HepG2 (cell line): ENCODE results near the gene ATP8A1. TPM values are rescaled to one million over a fixed set of nuclear protein-coding genes. Genes with fewer than 3 reads are reported as not detected.

Experiments used
- DNMT3B ChIP-seq: conservative IDR thresholded peaks from 2 replicates; pipeline ENCODE4 v1.6.1; 2016; ENCODE audit warnings: missing biosample characterization, control low read depth
- DRAP1 ChIP-seq: IDR thresholded peaks from 2 replicates; pipeline ENCODE4 v1.6.1; 2016; ENCODE audit warnings: missing genetic modification reagents, missing compliant biosample characterization
- ETV6 ChIP-seq: sonication (generic); formaldehyde crosslinking; conservative IDR thresholded peaks from 2 replicates; pipeline ENCODE4 v1.4.0; 2020; ENCODE audit warnings: missing genetic modification reagents
- GATAD2A ChIP-seq: IDR thresholded peaks from 2 replicates; pipeline ENCODE4 v1.6.1; 2016
- HIVEP1 ChIP-seq: sonication (generic); formaldehyde crosslinking; IDR thresholded peaks from 2 replicates; pipeline ENCODE4 v1.4.0; 2020; ENCODE audit warnings: mild to moderate bottlenecking, missing genetic modification reagents
- KDM4B ChIP-seq: sonication (generic); formaldehyde crosslinking; IDR thresholded peaks from 2 replicates; pipeline ENCODE4 v1.4.0; 2020; ENCODE audit warnings: missing genetic modification reagents
- MNT ChIP-seq: fragments of 450-650 bp; IDR thresholded peaks from 2 replicates; pipeline ENCODE4 v1.6.1; 2016
- MZF1 ChIP-seq: sonication (generic); formaldehyde crosslinking; IDR thresholded peaks from 2 replicates; pipeline ENCODE4 v1.8.1; 2023; ENCODE audit warnings: mild to moderate bottlenecking, missing genetic modification reagents, borderline replicate concordance
- NAIF1 ChIP-seq: sonication (generic); formaldehyde crosslinking; IDR thresholded peaks from 2 replicates; pipeline ENCODE4 v1.5.0; 2020; ENCODE audit warnings: mild to moderate bottlenecking, missing genetic modification reagents, borderline replicate concordance
- NFIB ChIP-seq: sonication (generic); formaldehyde crosslinking; IDR thresholded peaks from 2 replicates; pipeline ENCODE4 v1.9.0; 2021; ENCODE audit warnings: missing genetic modification reagents, mild to moderate bottlenecking, borderline replicate concordance
- SIN3A ChIP-seq: IDR thresholded peaks from 2 replicates; pipeline ENCODE4 v1.6.1; 2011; ENCODE audit warnings: low read depth, mild to moderate bottlenecking, control low read depth, low read length, borderline replicate concordance
- ZFP37 ChIP-seq: sonication (generic); formaldehyde crosslinking; IDR thresholded peaks from 2 replicates; pipeline ENCODE4 v1.4.0; 2020; ENCODE audit warnings: missing genetic modification reagents, borderline replicate concordance
- ZFP41 ChIP-seq: sonication (generic); formaldehyde crosslinking; IDR thresholded peaks from 2 replicates; pipeline ENCODE4 v1.4.0; 2020; ENCODE audit warnings: mild to moderate bottlenecking, missing genetic modification reagents, borderline replicate concordance
- ZFY ChIP-seq: sonication (generic); formaldehyde crosslinking; IDR thresholded peaks from 2 replicates; pipeline ENCODE4 v1.4.0; 2020; ENCODE audit warnings: missing genetic modification reagents
- ZNF124 ChIP-seq: sonication (generic); formaldehyde crosslinking; IDR thresholded peaks from 2 replicates; pipeline ENCODE4 v1.4.0; 2020; ENCODE audit warnings: missing genetic modification reagents
- ZNF138 ChIP-seq: sonication (generic); formaldehyde crosslinking; IDR thresholded peaks from 2 replicates; pipeline ENCODE4 v1.5.0; 2020; ENCODE audit warnings: mild to moderate bottlenecking, low read depth, missing genetic modification reagents
- ZNF431 ChIP-seq: sonication (generic); formaldehyde crosslinking; IDR thresholded peaks from 2 replicates; pipeline ENCODE4 v1.9.0; 2022; ENCODE audit warnings: missing genetic modification reagents, low read depth, mild to moderate bottlenecking, borderline replicate concordance
- ZNF512 ChIP-seq: sonication (generic); formaldehyde crosslinking; IDR thresholded peaks from 2 replicates; pipeline ENCODE4 v1.4.0; 2020; ENCODE audit warnings: mild to moderate bottlenecking, missing genetic modification reagents
- ZNF513 ChIP-seq: sonication (generic); formaldehyde crosslinking; conservative IDR thresholded peaks from 2 replicates; pipeline ENCODE4 v1.5.0; 2020; ENCODE audit warnings: missing genetic modification reagents
- ZSCAN12 ChIP-seq: sonication (generic); formaldehyde crosslinking; IDR thresholded peaks from 2 replicates; pipeline ENCODE4 v1.9.0; 2021; ENCODE audit warnings: mild to moderate bottlenecking, missing genetic modification reagents
- ZSCAN25 ChIP-seq: sonication (generic); formaldehyde crosslinking; IDR thresholded peaks from 2 replicates; pipeline ENCODE4 v1.8.0; 2022; ENCODE audit warnings: mild to moderate bottlenecking, missing genetic modification reagents
- polyA plus RNA-seq, 8 experiments: library from polyadenylated mRNA; depleted of rRNA in 3 of 8; stranded (reverse) in 7 of 8; unstranded in 1 of 8; fragments of >200 nt; fragmentation: Illumina TruSeq in 4 of 8; extraction: Trizol in 4 of 8; gene quantifications; 2 replicates each; pipeline versions ENCODE4 v1.2.1 to v1.2.3, GENCODE V29; 2011 to 2016; ENCODE audit warnings: low read depth in 4 of 8, missing spikeins in 1 of 8, mixed read lengths in 1 of 8; ENCODE audit not compliant: insufficient read depth in 1 of 8
- total RNA-seq, 5 experiments: library from RNA; depleted of rRNA; stranded (reverse); fragments of >200 nt; fragmentation: Illumina TruSeq; extraction: Trizol; gene quantifications; 2 replicates each; pipeline ENCODE4 v1.2.3, GENCODE V29; 2016; ENCODE audit warnings: low read depth in 1 of 5
- TF ChIP-seq, protein P1 (sequence below): sonication (generic); formaldehyde crosslinking; IDR thresholded peaks from 2 replicates; pipeline ENCODE4 v1.4.0; 2020; ENCODE audit warnings: missing genetic modification reagents

The ATP8A1 gene
- total and polyA plus RNA-seq, 2 of the 13 experiments (the other 11 are each of a cell fraction or from before 2014, with no cell fraction given) = 1.7 to 6.2 TPM

GRCh38 chr4:42656944-42657792, at the start of gene ATP8A1 (continued):
- TF ChIP-seq, protein P1, sequence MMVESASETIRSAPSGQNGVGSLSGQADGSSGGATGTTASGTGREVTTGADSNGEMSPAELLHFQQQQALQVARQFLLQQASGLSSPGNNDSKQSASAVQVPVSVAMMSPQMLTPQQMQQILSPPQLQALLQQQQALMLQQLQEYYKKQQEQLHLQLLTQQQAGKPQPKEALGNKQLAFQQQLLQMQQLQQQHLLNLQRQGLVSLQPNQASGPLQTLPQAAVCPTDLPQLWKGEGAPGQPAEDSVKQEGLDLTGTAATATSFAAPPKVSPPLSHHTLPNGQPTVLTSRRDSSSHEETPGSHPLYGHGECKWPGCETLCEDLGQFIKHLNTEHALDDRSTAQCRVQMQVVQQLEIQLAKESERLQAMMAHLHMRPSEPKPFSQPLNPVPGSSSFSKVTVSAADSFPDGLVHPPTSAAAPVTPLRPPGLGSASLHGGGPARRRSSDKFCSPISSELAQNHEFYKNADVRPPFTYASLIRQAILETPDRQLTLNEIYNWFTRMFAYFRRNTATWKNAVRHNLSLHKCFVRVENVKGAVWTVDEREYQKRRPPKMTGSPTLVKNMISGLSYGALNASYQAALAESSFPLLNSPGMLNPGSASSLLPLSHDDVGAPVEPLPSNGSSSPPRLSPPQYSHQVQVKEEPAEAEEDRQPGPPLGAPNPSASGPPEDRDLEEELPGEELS (CRISPR knock-in tag) = 0 out of 2 replicates have a peak, but pooled peaks have one; percentile 10
- TF ChIP-seq GATAD2A (CRISPR knock-in tag) (no peak; the same call in 1 of the 2 replicates), NFIB (CRISPR knock-in tag) (no peak), MZF1 (CRISPR knock-in tag) (no peak), MNT (no peak), KDM4B (CRISPR knock-in tag) (no peak), ZNF138 (CRISPR knock-in tag) (0 out of 2 replicates have a peak, but pooled peaks have one; percentile 47), ZFP37 (peak; percentile 47; the same call in 1 of the 2 replicates), ZNF512 (CRISPR knock-in tag) (no peak), HIVEP1 (CRISPR knock-in tag) (0 out of 2 replicates have a peak, but pooled peaks have one; percentile 60), ZNF124 (CRISPR knock-in tag) (0 out of 2 replicates have a peak, but pooled peaks have one; percentile 72), ZNF513 (CRISPR knock-in tag) (no peak; the same call in 1 of the 2 replicates), ZFY (CRISPR knock-in tag) (peak; percentile 91), ZNF431 (CRISPR knock-in tag) (peak; percentile 67; the same call in 1 of the 2 replicates), ZSCAN12 (CRISPR knock-in tag) (no peak), SIN3A (no peak), DRAP1 (CRISPR knock-in tag) (peak; percentile 69), ZFP41 (CRISPR knock-in tag) (no peak), DNMT3B (CRISPR knock-in tag) (no peak), NAIF1 (CRISPR knock-in tag) (0 out of 2 replicates have a peak, but pooled peaks have one; percentile 34), ETV6 (CRISPR knock-in tag) (0 out of 2 replicates have a peak, but pooled peaks have one; percentile 37), ZSCAN25 (CRISPR knock-in tag) (0 out of 2 replicates have a peak, but pooled peaks have one; percentile 14)
